HepG2 (cell line): Measurements from ENCODE around the gene PRMT7. TPM values are rescaled to one million over a fixed set of nuclear protein-coding genes. Genes with fewer than 3 reads are reported as not detected.

Source experiments
- ATAC-seq: fragments of 200-7000 bp; cut with Tn5 transposase; 3 replicates; pipeline ENCODE4 v1.9.1; 2020; ENCODE audit warnings: mild to moderate bottlenecking, moderate library complexity
- BruUV-seq: library from RNA; stranded (reverse); fragments of 400-500 nt; replicated peaks from 2 replicates; lab custom pipeline; 2021; lab: Mats Ljungman, UMichigan
- CTCF ChIA-PET: fragments of 300-600 bp; formaldehyde crosslinking; extraction: SDS; loops from one replicate; lab custom pipeline; 2021; ENCODE audit warnings: low total read pairs, inconsistent platforms, low intra/inter-chr PET ratio; lab: Yijun Ruan, JAX
- POLR2A ChIA-PET: fragments of 350-600 bp; sonication (Branson Sonifier 250); formaldehyde crosslinking; loops from one replicate; lab custom pipeline; 2020; ENCODE audit warnings: antibody characterized with exemption, inconsistent platforms; lab: Yijun Ruan, JAX
- DNase-seq: peaks from one replicate; pipeline ENCODE4 v3.0.0-alpha.2; 2015; ENCODE audit warnings: low spot score
- FAIRE-seq: peaks from 3 replicates; lab custom pipeline; 2011; peaks lifted over from hg19 to GRCh38; lab: Jason Lieb, UNC
- H2AFZ ChIP-seq: one replicate; pipeline ENCODE4 v1.6.1; 2011; ENCODE audit warnings: low read length, inconsistent platforms
- H3K27ac ChIP-seq: fragments of 300-600 bp; 3 replicates; pipeline ENCODE4 v1.8.0; 2011; ENCODE audit warnings: mixed run types, mild to moderate bottlenecking, mixed read lengths, low read length, inconsistent platforms; ENCODE audit not compliant: insufficient read depth; ENCODE audit errors: extremely low read length
- H3K27me3 ChIP-seq, 2 experiments: fragments of 200-600 bp in 1 of 2; 2 replicates in 1 of 2; 3 replicates in 1 of 2; pipeline versions ENCODE4 v1.6.0 to v1.8.0; 2011; ENCODE audit warnings: low read length in 2 of 2, mild to moderate bottlenecking in 2 of 2, moderate library complexity in 2 of 2, inconsistent platforms in 1 of 2; ENCODE audit not compliant: insufficient read depth in 2 of 2, control insufficient read depth in 1 of 2
- H3K36me3 ChIP-seq, 2 experiments: fragments of 200-600 bp in 1 of 2; replicated peaks in 1 of 2; 2 replicates in 1 of 2; 3 replicates in 1 of 2; pipeline versions ENCODE4 v1.5.1 to v1.8.0; 2011; ENCODE audit warnings: low read length in 2 of 2, inconsistent platforms in 1 of 2; ENCODE audit not compliant: insufficient read depth in 2 of 2, control insufficient read depth in 1 of 2
- H3K4me1 ChIP-seq: 2 replicates; pipeline ENCODE4 v1.5.1; 2012; ENCODE audit warnings: low read length, inconsistent platforms; ENCODE audit not compliant: insufficient read depth
- H3K4me2 ChIP-seq: 2 replicates; pipeline ENCODE4 v1.6.0; 2011; ENCODE audit warnings: low read depth, low read length, inconsistent platforms
- H3K4me3 ChIP-seq, 3 experiments: fragments of 200-600 bp in 1 of 3; sonication (generic), shearing (Covaris generic) in 1 of 3; replicated peaks in 1 of 3; 2 replicates each; pipeline ENCODE4 v1.5.1; 2011 to 2016; ENCODE audit warnings: low read length in 3 of 3, inconsistent platforms in 2 of 3, low read depth in 2 of 3, mild to moderate bottlenecking in 2 of 3, control low read depth in 1 of 3, mixed read lengths in 1 of 3; ENCODE audit not compliant: insufficient read depth in 1 of 3
- H3K79me2 ChIP-seq: one replicate; pipeline ENCODE4 v1.6.1; 2011; ENCODE audit warnings: low read length, inconsistent platforms; ENCODE audit not compliant: insufficient read depth
- H3K9ac ChIP-seq: 2 replicates; pipeline ENCODE4 v1.6.0; 2011; ENCODE audit warnings: mild to moderate bottlenecking, low read depth, low read length, inconsistent platforms; ENCODE audit not compliant: insufficient read depth
- H3K9me3 ChIP-seq: 2 replicates; pipeline ENCODE4 v1.5.1; 2012; ENCODE audit warnings: mild to moderate bottlenecking, low read length
- H4K20me1 ChIP-seq: 2 replicates; pipeline ENCODE4 v1.6.0; 2011; ENCODE audit warnings: inconsistent platforms, mild to moderate bottlenecking, low read length, moderate library complexity; ENCODE audit not compliant: insufficient read depth
- CAMTA2 ChIP-seq: sonication (generic); formaldehyde crosslinking; IDR thresholded peaks from 2 replicates; pipeline ENCODE4 v1.4.0; 2020; ENCODE audit warnings: mild to moderate bottlenecking, missing genetic modification reagents, borderline replicate concordance
- DNMT1 ChIP-seq: sonication (generic); formaldehyde crosslinking; IDR thresholded peaks from 2 replicates; pipeline ENCODE4 v1.5.1; 2020; ENCODE audit warnings: mild to moderate bottlenecking, missing genetic modification reagents
- DRAP1 ChIP-seq: IDR thresholded peaks from 2 replicates; pipeline ENCODE4 v1.6.1; 2016; ENCODE audit warnings: missing genetic modification reagents, missing compliant biosample characterization
- ELF3 ChIP-seq: IDR thresholded peaks from 2 replicates; pipeline ENCODE4 v1.6.1; 2016; ENCODE audit warnings: missing genetic modification reagents, missing compliant biosample characterization
- ETS1 ChIP-seq: sonication (generic); formaldehyde crosslinking; IDR thresholded peaks from 2 replicates; pipeline ENCODE4 v1.4.0; 2020; ENCODE audit warnings: missing genetic modification reagents
- NFE2 ChIP-seq: sonication (generic); formaldehyde crosslinking; IDR thresholded peaks from 2 replicates; pipeline ENCODE4 v1.4.0; 2020; ENCODE audit warnings: missing genetic modification reagents
- PAX8 ChIP-seq: sonication (generic); formaldehyde crosslinking; IDR thresholded peaks from 2 replicates; pipeline ENCODE4 v1.8.0; 2022; ENCODE audit warnings: mild to moderate bottlenecking, missing genetic modification reagents, borderline replicate concordance
- SRSF9 ChIP-seq: fragments of 200-400 bp; formaldehyde crosslinking; IDR thresholded peaks from 2 replicates; pipeline ENCODE4 v1.6.1; 2018; ENCODE audit warnings: borderline replicate concordance, mild to moderate bottlenecking, low read depth, low read length; ENCODE audit not compliant: insufficient read depth, poor library complexity, severe bottlenecking
- ZNF350 ChIP-seq: sonication (generic); formaldehyde crosslinking; IDR thresholded peaks from 2 replicates; pipeline ENCODE4 v1.4.0; 2020; ENCODE audit warnings: mild to moderate bottlenecking, low read depth, missing genetic modification reagents, borderline replicate concordance
- ZNF710 ChIP-seq: sonication (generic); formaldehyde crosslinking; IDR thresholded peaks from 2 replicates; pipeline ENCODE4 v1.5.0; 2020; ENCODE audit warnings: mild to moderate bottlenecking, missing genetic modification reagents, borderline replicate concordance
- WGBS: methylation state at CpG from one replicate; pipeline ENCODE4 v1.1.6; 2017; ENCODE audit warnings: low lambda C conversion rate; 5-methylcytosine and 5-hydroxymethylcytosine counted together
- in situ Hi-C: cut with HindIII; loops from 2 replicates; pipeline ENCODE4 v1.10.0; 2017; ENCODE audit warnings: low pct_unique_long_range_greater_than_20kb; ENCODE audit not compliant: extremely low pct_ligation_motif_present
- intact Hi-C: fragments of 100-400 bp; cut with micrococcal nuclease; formaldehyde crosslinking; loops from one replicate; pipeline ENCODE4 v1.10.0; 2022; ENCODE audit not compliant: unreplicated experiment
- polyA plus RNA-seq, 8 experiments: library from polyadenylated mRNA; depleted of rRNA in 3 of 8; stranded (reverse) in 7 of 8; unstranded in 1 of 8; fragments of >200 nt; fragmentation: Illumina TruSeq in 4 of 8; extraction: Trizol in 4 of 8; gene quantifications; 2 replicates each; pipeline versions ENCODE4 v1.2.1 to v1.2.3, GENCODE V29; 2011 to 2016; ENCODE audit warnings: low read depth in 4 of 8, missing spikeins in 1 of 8, mixed read lengths in 1 of 8; ENCODE audit not compliant: insufficient read depth in 1 of 8
- total RNA-seq, 5 experiments: library from RNA; depleted of rRNA; stranded (reverse); fragments of >200 nt; fragmentation: Illumina TruSeq; extraction: Trizol; gene quantifications; 2 replicates each; pipeline ENCODE4 v1.2.3, GENCODE V29; 2016; ENCODE audit warnings: low read depth in 1 of 5

PRMT7 gene
- total and polyA plus RNA-seq, 2 of the 13 experiments (the other 11 are each of a cell fraction or from before 2014, with no cell fraction given) = 47.5 to 55.0 TPM

- no TSS peak for BruUV-seq
- POLR2A ChIA-PET = no interaction called here
- Histone ChIP-seq H3K4me1 (peaks cover 28% of the 10 kb centered on the region), H3K4me3 (no peak overlapping the region), H3K27me3 (peaks cover 7 to 67% of the 10 kb centered on the region in 2 experiments), H3K27ac (no peak overlapping the region), H4K20me1 (no peaks in the 10 kb centered on the region), H2AFZ (no peak overlapping the region), H3K79me2 (no peaks in the 10 kb centered on the region), H3K36me3 (no peaks in the 10 kb centered on the region), H3K9ac (no peak overlapping the region), H3K9me3 (no peaks in the 10 kb centered on the region), H3K4me2 (no peak overlapping the region)
- CTCF ChIA-PET = no interaction called here
- DNase-seq = no peak
- in situ Hi-C loops = no loop called here
- no peak for FAIRE-seq
- no peak for TF ChIP-seq ETS1 (CRISPR knock-in tag)
- TF ChIP-seq SRSF9 = no peak
- no peak for TF ChIP-seq DNMT1 (CRISPR knock-in tag)
- TF ChIP-seq PAX8 (CRISPR knock-in tag) = no peak
- intact Hi-C loops = no loop called here
- ATAC-seq = no peak
- WGBS = 22% methylated on average over 4 of the region's 4 CpGs
Measured at GRCh38 chr16:68369168-68369567, 58.3 kb downstream of the PRMT7 start.

GRCh38 chr16:68369697-68370580 is 59.1 kb downstream of the PRMT7 start:
- Histone ChIP-seq H2AFZ (no peak overlapping the region), H3K9me3 (no peaks in the 10 kb centered on the region), H3K9ac (no peak overlapping the region), H3K27me3 (peaks cover 8 to 67% of the 10 kb centered on the region in 2 experiments), H3K4me3 (no peak overlapping the region), H3K36me3 (no peaks in the 10 kb centered on the region), H4K20me1 (no peaks in the 10 kb centered on the region), H3K27ac (no peak overlapping the region), H3K4me1 (peaks cover 20% of the 10 kb centered on the region), H3K4me2 (no peak overlapping the region), H3K79me2 (no peaks in the 10 kb centered on the region)
- intact Hi-C loops (no loop called here), in situ Hi-C loops (no loop called here)
- no peak for FAIRE-seq
- ChIA-PET CTCF (no interaction called here), POLR2A (no interaction called here)
- no peak for DNase-seq
- BruUV-seq = no TSS peak
- ATAC-seq = no peak
- 52% methylated on average over 22 of the region's 23 CpGs for WGBS
- TF ChIP-seq DRAP1 (CRISPR knock-in tag) (no peak), ELF3 (CRISPR knock-in tag) (no peak), CAMTA2 (CRISPR knock-in tag) (no peak), ZNF710 (CRISPR knock-in tag) (no peak), ZNF350 (no peak), NFE2 (CRISPR knock-in tag) (no peak)
